GM18507 (cell line): ENCODE results near the gene CCDC15.
"Not testable (repeated sequence)": the region's sequence is repeated elsewhere in the genome, so short reads cannot be mapped to it uniquely, and the experiment has no call there.

Experiments
- DNase-seq: peaks from one replicate; pipeline ENCODE4 v3.0.0; 2011; ENCODE audit warnings: low read depth; ENCODE audit not compliant: insufficient read length; ENCODE audit errors: extremely low spot score
- FAIRE-seq: peaks from 2 replicates; lab custom pipeline; 2011; peaks lifted over from hg19 to GRCh38; lab: Jason Lieb, UNC

Gene CCDC15

DNA sequence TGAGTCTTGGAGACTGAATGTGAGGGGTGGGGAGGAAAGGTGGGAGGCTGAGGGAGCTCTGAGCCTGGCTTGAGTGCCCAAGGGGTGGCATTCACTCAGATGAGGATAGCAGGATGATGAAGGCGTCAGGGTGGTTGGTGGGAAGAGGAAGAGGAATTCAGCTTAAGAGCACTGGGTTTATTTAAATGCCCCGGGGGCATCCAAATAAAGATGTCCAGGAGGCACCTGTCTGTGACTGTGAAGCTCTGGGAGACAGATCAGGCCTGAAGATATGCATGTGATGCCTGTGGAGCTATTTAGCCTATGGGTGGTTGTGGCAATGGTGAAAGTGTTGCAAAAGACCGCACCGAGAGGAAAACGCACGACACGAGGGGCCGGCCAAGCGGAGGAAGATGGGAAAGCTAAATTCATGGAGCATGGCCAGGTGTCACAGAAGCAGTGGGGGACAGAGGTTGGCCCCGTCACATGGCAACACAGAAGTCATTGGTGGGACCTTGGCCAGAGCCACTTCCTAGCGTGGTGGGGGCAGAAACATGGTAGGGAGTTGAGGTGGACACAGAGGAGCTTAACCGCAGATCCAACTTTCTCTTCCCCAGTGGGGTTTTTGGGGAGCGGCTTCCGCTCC is 124.6 kb downstream of the CCDC15 start:
- no peak for FAIRE-seq
- DNase-seq, result no peak

DNA sequence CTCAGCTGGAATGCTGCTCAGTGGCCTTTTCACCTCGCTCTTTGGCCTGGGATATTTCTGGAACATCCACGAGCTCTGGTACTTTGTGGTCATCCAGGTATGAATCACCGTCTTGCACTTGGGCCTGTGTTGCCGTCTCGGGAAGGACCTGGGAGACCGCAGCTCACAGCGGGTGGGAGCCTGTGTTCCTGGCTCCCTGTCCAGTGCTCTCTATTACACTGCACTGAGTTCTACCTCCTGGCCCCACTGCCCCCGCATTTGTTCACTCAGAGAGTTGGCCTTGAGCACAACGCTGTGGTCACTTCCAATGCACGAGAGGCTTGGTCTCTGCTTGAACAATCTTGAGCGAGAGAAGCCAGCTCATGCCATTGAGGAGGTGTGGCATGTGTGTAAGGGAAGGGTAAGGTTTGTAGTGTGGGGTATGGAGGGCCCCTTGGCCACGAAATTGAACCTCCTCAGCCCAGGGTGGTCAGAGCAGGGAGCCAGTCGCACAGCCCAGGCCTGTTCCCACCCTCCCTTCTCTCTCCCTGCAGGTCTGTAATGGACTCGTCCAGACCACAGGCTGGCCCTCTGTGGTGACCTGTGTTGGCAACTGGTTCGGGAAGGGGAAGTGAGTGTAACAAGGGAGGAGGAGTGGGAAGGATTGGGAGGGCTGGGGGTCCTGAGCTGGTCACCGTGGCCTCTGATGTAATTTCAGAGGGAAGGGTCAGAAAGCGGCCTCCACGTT is 125.3 kb downstream of the CCDC15 start:
- FAIRE-seq, result no peak
- DNase-seq, result no peak

DNA sequence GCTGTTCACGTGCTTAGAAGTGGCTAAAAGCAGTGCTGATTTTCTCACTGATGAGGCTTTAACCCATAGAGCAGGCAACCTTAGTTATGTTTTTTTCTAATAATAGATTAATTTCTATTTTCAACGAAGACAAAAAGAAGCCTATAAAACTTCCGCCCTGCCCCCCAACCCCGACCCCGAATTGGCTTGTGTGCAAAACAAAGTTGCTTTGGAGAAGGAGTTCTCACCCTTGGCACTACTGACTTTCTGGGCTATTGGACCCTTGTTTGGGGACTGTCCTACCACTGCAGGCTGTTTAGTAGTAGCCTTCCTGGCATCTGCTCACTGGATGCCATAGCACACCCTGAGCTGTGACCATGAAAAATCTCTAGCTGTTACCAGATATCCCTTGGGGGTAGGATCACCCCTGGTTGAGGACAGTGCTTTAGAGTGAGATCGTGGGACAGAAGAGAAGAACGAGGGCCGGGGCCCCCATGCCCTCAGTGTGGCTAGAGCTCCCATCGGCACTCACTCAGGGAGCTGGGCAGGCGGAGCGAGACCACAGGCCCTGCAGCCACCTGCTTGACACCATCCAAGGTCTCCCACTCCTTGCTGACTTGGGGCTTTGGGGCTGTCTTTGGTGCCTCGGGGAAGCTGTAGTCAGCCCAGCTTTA is 126.0 kb downstream of the CCDC15 start:
- FAIRE-seq, result no peak
- DNase-seq, result no peak

DNA sequence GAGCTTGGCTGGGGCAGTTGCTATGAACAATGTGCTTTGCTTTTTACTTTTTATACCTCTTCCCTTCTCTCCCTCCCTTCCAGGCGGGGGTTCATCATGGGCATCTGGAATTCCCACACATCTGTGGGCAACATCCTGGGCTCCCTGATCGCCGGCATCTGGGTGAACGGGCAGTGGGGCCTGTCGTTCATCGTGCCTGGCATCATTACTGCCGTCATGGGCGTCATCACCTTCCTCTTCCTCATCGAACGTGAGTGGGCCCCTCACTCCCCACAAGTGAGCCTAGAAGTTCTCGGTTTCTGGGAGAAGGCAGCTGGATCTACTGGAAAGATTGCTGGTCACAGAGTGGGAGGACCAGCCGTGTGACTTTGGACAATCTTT is 126.5 kb downstream of the CCDC15 start:
- FAIRE-seq, result no peak
- DNase-seq, result no peak

DNA sequence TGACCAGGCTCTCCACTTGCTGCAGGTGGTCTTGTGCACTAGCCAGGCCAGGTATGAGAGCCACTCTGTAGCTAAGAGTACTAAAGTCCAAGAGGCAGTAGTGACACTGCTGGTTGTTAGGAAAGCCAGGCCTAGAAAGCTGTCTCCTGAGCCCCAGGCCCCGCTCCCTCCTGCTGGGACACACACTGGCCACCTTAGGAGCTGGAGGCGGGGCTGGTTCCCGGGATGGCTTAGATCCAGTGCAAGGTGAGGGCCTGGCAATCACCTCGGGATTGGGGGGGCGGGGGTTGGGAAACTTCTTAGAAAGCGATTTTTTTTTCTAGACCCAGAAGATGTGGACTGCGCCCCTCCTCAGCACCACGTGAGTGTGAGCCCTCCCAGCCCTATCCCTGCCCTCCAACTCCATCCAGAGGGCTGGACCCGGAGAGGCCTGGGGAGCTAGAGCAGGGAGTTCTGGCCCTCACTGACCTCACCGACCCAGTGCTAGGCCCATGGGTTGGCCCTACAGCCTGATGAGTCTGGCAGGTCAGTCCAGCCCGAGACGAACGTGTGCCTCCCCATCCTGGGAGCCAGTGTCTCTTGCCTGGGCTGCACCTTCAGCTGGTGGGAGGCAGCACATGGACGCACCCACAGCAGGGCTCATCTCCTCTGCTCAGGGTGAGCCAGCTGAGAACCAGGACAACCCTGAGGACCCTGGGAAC is 127.2 kb downstream of the CCDC15 start:
- FAIRE-seq (no peak), DNase-seq (no peak)

DNA sequence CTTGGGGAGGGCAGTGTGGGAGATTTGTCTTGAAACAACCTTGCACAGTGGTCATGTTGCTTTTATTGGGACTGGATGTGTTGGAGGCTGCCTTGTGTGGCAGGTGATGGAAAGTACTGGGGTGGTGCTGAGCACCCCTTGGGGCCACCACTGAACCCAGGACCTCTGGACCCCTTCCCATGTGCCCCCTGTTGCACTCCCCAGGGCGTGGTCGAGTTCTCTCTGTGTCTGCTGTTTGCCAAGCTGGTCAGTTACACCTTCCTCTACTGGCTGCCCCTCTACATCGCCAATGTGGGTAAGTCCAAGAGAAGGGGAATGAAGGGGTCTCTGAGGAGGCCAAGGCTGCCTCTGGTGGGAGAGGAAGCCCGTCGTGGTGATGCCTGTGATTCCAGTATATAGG is 128.0 kb downstream of the CCDC15 start:
- no peak for FAIRE-seq

DNA sequence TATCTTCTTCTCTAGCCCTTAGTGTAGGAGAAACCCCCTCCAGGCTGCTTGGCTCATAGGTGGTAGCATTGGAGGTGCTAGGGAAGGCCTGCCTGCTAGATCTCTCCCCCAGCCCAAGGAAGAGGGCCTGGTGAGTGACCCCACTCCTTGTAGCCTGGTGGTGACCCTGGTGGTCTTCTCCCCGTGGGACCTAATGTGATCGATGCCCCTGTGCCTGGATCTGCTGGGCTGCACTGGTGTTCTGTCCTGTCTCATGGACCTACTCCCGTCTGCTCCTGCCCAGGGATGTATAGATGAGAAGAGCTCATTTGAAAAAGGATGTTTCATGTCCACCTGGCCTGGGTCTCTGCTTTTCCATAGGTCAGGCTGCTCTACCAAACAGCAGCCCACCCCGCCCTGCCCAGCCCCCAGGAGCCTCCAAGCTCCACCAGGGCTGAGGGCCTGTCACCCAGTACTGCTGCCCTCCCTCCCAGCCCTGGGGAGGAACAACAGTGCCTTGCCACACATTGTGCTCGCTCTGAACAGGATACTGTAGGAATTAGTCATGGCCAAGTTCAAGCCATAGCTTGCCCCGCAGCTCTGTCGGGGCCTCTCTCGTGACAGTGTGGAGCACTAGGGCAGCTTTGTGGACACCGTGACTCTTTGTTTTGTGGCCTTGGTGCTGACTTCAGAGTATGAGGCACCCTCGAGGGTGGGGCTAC is 128.8 kb downstream of the CCDC15 start:
- DNase-seq, result no peak
- no peak for FAIRE-seq

More for the DNA sequence above, 128.0 kb downstream of the CCDC15 start:
- DNase-seq, result no peak

DNA sequence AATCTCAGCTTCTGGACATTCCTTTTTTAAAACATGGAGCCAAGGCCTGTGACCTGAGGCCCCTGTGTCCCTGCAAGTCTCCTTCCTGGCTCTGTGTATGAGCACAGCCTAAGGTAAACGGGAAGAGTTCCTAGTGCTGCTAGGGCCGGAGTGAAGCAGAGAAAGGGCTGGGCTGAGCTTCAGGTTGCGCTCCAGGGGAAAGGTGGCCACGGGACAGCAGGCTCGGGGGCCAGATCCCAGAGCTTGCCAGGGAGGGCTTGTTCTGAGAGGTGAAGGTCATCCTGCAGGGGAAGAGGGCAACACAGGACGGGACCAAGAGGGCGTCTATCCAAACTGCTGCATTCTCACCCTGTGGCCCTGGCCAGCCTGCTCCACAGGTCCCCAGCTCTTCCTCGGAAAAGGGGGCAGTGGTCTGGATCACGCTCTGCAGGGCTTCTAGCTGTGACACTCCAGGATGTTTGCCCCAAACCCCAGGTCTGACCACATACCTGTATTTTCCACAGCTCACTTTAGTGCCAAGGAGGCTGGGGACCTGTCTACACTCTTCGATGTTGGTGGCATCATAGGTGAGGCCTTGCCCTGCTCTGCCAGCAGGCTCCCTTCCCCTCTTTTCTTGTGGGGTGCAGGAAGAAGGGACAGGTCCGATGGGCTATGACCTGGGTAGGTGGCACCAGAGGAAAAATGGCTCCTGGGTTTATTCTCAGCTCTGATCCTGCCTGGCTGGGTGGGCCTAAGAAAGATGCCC is 129.5 kb downstream of the CCDC15 start:
- no peak for FAIRE-seq
- no peak for DNase-seq

DNA sequence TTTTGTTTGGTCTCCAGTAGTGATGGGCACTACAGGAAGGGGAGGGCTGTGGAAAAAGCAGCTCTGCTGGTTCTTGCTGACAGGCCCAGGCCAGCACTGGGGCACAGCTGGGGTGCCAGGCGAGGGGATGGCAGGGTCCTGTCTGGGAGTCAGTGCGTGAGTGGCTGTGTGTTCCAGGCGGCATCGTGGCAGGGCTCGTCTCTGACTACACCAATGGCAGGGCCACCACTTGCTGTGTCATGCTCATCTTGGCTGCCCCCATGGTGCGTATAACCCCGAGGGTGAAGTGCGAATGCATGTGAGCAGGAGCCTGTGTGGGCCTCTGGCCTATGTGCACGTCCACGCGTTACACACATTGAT is 130.0 kb downstream of the CCDC15 start:
- DNase-seq (no peak), FAIRE-seq (no peak)

DNA sequence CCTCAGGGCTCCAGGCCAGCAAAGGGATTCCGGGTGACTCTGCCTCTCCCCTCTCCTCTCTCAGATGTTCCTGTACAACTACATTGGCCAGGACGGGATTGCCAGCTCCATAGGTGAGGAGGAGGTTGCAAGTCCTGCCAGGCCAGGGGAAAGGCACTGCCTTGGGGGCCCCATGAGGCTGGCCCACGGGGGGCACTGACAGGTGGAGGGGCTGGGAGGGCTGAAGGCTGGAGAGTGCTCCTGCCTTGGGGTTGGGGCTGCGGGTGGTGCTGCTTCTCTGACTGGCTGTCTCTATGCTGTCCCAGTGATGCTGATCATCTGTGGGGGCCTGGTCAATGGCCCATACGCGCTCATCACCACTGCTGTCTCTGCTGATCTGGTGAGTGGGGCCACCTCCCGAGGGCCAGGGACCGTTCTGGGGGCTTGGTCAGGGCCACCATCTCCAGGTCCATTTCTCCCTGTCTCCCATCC is 130.8 kb downstream of the CCDC15 start:
- DNase-seq (no peak), FAIRE-seq (no peak)

DNA sequence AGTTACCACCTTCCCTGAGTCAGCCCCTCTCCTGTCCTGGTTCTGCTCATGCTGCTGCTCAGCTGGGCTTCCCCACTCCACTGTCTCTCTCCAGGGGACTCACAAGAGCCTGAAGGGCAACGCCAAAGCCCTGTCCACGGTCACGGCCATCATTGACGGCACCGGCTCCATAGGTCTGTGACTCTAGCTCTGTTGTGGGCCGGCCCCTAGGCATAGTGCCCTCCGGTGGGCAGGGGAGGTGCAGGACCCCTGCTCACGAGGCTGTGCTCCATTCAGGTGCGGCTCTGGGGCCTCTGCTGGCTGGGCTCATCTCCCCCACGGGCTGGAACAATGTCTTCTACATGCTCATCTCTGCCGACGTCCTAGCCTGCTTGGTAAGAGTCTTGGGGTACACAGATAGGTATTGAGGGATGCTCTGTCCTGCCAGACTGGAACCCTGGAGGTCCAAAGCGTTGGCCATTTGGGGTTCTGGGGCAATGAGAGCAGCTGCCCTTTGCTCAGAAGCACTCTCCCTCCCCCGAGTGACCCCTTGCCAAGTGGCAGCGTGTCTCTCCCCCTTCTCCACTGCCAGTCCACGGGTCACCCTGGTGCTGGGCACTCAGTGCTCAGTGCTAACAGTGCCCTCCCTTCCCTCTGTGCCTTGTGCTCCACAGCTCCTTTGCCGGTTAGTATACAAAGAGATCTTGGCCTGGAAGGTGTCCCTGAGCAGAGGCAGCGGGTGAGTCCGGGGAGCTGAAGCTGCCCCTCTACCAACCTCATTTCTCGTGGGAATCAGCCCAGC is 131.5 kb downstream of the CCDC15 start:
- FAIRE-seq, result no peak

DNA sequence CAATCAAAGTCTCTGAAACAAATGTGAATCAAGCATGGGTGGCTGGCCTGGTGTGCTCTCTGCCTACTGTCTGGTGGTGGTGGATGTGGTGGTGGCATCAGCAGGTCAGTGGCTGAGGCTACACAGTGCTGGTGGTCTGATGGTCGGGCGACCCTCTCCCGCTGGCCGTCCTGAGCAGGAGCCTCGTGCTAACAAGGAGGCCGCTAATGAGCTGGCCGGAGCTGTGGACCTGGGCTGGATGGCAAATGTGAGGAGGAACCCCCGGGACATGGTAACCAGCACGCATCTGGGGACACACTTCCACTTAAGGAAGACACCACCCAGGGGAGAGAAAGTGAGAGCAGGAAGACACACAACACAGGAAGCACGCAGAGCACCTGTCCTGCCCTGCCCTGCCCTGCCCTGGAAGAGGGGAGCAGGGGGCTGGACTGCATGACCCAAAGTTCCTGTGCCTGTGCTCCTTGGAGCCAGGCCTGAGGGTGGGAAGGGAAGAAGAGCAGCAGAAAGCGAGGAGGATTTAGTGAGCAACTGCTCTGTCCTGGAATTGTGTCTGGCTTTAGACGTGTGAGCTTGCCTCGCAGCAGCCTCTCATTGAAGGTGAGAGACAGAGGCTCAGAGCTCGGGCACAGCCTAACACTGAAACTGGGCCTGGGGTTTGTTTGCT is 132.8 kb downstream of the CCDC15 start:
- no peak for FAIRE-seq

More for the DNA sequence above, 131.5 kb downstream of the CCDC15 start:
- DNase-seq, result no peak

DNA sequence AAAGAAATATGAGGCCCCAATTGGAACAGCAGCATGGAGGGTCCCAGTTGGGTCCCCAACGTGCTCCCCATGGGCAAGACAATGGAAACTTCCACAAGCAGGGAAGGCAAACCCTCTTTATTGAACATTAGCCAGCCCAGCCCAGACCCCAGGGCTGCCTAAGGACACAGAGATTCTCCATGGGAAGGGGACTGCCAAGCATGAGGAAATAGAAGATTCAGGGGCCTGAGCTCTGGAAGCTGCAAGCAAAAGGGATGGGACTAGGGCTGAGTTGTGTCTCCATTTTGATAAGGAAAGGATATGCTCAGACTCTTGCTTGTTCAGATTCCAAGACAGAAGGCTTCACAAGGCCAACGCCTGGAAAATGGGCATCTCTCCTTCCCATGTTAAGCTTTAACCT is 134.1 kb downstream of the CCDC15 start:
- FAIRE-seq (no peak), DNase-seq (no peak)

More for the DNA sequence above, 132.8 kb downstream of the CCDC15 start:
- DNase-seq, result no peak

DNA sequence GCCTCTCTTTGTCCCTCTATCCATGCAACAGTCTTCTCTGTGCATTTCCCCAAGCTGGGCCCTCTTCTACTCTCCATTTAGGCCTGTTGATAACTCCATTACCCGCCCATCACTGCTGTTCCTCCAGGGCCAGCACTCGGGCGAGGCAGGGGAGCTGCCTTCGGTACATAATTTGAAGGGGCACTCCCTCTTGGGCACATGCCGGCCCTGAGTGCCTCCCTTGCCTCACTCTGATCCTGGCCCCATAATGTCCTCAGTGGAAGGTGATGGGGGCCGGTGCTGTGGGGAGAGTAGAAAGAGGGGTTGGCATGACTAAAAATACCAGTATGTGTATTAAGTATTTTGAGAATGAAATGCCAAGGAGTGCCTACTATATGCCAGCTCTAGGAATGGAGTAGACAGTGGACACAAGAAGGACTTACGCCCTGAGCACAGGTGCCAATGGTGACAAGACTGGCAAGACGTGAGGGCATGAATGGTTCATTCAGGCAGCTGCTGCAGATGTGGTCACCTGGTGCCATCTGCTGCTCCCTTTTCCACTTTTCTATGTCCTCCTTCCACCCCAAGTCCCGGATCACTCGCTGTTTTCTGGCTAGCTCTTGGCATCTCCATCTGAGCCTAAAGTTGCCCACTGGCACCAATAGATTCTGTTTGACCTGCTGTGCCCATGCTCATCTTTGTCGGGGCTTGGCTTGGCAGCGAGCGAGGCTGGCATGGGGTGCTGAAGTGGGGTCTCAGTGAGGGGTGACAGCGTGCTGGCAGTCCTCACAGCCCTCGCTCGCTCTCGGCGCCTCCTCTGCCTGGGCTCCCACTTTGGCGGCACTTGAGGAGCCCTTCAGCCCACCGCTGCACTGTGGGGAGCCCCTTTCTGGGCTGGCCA is 134.8 kb downstream of the CCDC15 start:
- FAIRE-seq (no peak), DNase-seq (no peak)

DNA sequence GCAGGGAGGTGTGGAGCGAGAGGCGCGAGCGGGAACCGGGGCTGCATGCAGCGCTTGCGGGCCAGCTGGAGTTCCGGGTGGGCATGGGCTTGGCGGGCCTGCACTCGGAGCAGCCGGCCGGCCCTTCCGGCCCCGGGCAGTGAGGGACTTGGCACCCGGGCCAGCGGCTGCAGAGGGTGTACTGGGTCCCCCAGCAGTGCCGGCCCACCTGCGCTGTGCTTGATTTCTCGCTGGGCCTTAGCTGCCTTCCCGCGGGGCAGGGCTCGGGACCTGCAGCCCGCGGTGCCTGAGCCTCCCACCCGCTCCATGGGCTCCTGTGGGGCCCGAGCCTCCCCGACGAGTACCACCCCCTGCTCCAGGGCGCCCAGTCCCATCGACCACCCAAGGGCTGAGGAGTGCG is 135.5 kb downstream of the CCDC15 start:
- not testable (repeated sequence) for FAIRE-seq, DNase-seq

DNA sequence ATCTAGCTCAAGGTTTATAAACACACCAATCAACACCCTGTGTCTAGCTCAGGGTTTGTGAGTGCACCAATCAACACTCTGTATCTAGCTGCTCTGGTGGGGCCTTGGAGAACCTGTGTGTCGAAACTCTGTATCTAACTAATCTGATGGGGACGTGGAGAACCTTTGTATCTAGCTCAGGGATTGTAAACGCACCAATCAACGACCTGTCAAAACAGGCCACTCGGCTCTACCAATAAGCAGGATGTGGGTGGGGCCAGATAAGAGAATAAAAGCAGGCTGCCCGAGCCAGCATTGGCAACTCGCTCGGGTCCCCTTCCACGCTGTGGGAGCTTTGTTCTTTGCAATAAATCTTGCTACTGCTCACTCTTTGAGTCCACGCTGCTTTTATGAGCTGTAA is 136.1 kb downstream of the CCDC15 start:
- not testable (repeated sequence) for DNase-seq, FAIRE-seq

DNA sequence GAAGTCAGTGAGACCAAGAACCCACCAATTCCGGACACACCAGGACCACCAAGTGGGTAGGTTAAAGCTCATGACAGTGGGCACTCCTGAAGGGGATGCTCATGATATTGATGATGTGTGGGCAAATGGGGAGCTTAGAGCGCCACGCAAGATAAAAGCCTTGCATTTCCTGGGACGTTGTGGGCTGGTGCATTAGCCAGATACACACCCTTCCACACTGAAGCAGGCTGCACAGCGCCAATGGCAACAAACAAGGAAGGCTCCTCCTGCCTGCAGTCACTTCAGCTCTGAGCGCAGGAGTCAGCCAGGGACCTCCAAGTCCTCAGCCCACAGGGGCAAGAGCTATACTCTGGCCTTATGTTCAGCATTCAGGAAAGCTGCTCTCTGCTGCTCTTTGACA is 136.8 kb downstream of the CCDC15 start:
- DNase-seq, result no peak
- no peak for FAIRE-seq
